AG04449 (cell line): ENCODE data around the gene TRIO.

Experiments
- CTCF ChIA-PET: fragments of 350-600 bp; formaldehyde crosslinking; extraction: SDS; loops from one replicate; lab custom pipeline; 2021; ENCODE audit warnings: antibody characterized with exemption; lab: Yijun Ruan, JAX
- POLR2A ChIA-PET: fragments of 400-600, 350-600 bp; formaldehyde crosslinking; extraction: SDS; loops from one replicate; lab custom pipeline; 2020; ENCODE audit warnings: antibody characterized with exemption, inconsistent platforms; lab: Yijun Ruan, JAX
- DNase-seq: peaks from one replicate; pipeline ENCODE4 v3.0.0-alpha.2; 2010; ENCODE audit warnings: low read depth, low spot score
- H3K4me3 ChIP-seq: 2 replicates; pipeline ENCODE4 v1.5.1; 2011; ENCODE audit warnings: low read depth, mild to moderate bottlenecking, control low read depth, low read length
- TF ChIP-seq, protein P1 (sequence below): IDR thresholded peaks from one replicate; pipeline ENCODE4 v1.5.1; 2011; ENCODE audit warnings: mild to moderate bottlenecking, moderate library complexity, low read length, control low read depth, inconsistent platforms; ENCODE audit not compliant: insufficient read depth; ENCODE audit errors: missing control alignments

TRIO gene

DNA sequence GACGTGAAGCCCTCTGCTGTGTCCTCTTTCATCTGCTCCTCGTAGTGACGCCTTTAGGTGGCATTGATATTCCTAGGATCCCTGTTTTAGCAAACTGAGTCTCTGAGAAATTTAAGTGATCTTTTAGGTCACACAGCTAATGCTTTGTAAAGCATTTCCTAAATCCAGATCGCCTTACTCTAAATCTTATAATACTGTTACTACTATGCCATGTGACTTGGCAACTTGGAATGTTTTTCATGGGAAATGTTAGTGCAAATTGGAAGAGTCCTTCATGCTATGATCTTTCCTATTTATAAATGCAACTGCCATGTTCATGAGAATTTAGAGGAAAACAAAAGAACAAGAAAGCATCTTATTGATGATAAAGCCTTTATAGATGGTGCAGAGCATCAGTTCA is 212.2 kb downstream of the TRIO start:
- CTCF ChIA-PET: interaction anchor here (0.7 to 4.8 kb wide), 5 partner anchors 9 to 294 kb away, joined by 3 to 25 read pairs (median 16); no protein-coding TSS in a partner anchor
- TF ChIP-seq, protein P1, sequence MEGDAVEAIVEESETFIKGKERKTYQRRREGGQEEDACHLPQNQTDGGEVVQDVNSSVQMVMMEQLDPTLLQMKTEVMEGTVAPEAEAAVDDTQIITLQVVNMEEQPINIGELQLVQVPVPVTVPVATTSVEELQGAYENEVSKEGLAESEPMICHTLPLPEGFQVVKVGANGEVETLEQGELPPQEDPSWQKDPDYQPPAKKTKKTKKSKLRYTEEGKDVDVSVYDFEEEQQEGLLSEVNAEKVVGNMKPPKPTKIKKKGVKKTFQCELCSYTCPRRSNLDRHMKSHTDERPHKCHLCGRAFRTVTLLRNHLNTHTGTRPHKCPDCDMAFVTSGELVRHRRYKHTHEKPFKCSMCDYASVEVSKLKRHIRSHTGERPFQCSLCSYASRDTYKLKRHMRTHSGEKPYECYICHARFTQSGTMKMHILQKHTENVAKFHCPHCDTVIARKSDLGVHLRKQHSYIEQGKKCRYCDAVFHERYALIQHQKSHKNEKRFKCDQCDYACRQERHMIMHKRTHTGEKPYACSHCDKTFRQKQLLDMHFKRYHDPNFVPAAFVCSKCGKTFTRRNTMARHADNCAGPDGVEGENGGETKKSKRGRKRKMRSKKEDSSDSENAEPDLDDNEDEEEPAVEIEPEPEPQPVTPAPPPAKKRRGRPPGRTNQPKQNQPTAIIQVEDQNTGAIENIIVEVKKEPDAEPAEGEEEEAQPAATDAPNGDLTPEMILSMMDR: no peak
- no peak for DNase-seq
- no peak overlapping the region for H3K4me3 ChIP-seq
- POLR2A ChIA-PET: no interaction called here

DNA sequence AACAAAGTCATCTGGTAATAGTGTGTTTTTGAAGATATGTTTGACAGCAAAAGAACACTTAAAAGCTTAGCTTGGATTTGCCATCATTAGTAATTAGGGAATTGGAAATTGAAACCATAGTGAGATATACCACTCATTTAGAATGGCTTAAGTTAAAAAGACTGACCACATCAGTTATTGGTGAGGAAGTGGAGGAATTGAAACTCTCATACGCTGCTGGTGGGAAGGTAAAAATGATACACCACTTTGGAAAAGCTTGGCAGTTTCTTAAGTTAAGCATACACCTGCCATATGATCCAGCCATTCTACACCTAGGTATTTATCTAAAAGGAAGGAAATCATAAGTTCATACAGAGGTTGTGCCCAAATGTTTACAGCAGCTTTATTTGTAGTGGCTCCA is 213.2 kb downstream of the TRIO start:
- DNase-seq: no peak
- POLR2A ChIA-PET: no interaction called here
- H3K4me3 ChIP-seq: no peak overlapping the region
- TF ChIP-seq, protein P1: no peak
- CTCF ChIA-PET: interaction anchor here (0.9 to 4.8 kb wide), 4 partner anchors 8 to 379 kb away, joined by 4 to 25 read pairs (median 15); no protein-coding TSS in a partner anchor

DNA sequence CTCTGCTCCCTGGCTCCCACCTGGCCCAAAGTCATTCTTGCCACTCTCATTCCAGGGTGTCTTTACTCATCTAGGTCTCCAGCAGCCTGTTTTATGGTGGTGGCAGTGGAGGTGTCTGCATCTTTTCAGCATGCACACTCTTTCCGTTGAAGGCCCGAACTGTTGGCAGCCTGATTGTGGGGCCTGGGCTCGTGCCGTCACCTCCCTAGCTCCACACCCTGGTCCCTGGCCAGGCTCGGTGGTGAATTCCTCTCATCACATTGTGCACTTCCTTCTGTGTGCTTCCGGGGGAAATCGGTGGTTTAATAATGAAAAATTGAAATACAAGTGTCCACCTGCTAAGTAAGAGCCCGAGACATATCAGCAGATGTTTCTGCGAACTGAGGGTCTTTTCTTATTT is 214.3 kb downstream of the TRIO start:
- CTCF ChIA-PET: interaction anchor here (1.2 to 4.8 kb wide), 4 partner anchors 10 to 370 kb away, joined by 3 to 25 read pairs (median 5); no protein-coding TSS in a partner anchor
- POLR2A ChIA-PET: no interaction called here
- no peak for DNase-seq
- TF ChIP-seq, protein P1: no peak
- no peak overlapping the region for H3K4me3 ChIP-seq

DNA sequence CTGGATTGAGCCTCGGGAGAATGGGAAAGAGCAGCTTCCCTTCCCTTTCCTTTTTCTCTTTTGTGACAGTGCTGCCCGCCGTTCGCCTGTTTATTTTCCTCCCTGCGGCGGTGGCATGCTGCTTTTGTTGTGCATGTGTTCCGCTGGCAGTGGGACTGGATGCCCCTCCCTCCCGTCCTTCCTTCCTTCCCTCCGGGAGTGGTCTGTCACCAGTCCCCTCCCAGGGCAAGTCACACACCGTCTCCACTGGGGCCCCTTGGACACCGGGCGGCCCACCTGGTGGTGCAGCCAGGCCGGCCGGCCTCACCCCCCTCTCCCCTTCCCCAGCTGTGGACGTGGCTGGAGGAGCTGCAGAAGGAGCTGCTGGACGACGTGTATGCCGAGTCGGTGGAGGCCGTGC is 214.7 kb downstream of the TRIO start:
- POLR2A ChIA-PET: no interaction called here
- TF ChIP-seq, protein P1: no peak
- DNase-seq: no peak
- CTCF ChIA-PET: interaction anchor here (1.2 to 4.8 kb wide), 4 partner anchors 10 to 370 kb away, joined by 3 to 25 read pairs (median 5); no protein-coding TSS in a partner anchor
- H3K4me3 ChIP-seq: no peak overlapping the region

DNA sequence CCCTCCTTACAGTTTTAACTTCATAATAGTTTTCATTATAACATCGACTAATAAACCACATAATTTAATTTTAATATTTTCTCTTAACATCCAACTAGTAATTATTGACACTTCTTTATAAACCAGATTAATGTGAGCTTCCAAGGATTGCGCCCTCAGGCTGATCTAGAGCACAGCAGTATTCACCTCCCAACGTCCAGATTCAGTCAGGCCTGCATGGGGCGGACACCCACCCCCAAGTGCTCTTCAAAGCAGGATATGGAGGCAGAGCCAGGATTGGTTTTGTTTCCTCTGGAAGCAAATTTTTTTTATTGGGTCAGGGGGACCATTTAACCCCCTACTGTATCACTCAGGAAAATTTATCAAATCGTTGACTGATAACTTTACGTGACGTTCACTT is 215.4 kb downstream of the TRIO start:
- TF ChIP-seq, protein P1: no peak
- no peak overlapping the region for H3K4me3 ChIP-seq
- no peak for DNase-seq
- ChIA-PET CTCF (interaction anchor here (1.0 to 1.5 kb wide), 2 partner anchors 9 to 290 kb away, joined by 3 to 5 read pairs; no protein-coding TSS in a partner anchor), POLR2A (no interaction called here)

DNA sequence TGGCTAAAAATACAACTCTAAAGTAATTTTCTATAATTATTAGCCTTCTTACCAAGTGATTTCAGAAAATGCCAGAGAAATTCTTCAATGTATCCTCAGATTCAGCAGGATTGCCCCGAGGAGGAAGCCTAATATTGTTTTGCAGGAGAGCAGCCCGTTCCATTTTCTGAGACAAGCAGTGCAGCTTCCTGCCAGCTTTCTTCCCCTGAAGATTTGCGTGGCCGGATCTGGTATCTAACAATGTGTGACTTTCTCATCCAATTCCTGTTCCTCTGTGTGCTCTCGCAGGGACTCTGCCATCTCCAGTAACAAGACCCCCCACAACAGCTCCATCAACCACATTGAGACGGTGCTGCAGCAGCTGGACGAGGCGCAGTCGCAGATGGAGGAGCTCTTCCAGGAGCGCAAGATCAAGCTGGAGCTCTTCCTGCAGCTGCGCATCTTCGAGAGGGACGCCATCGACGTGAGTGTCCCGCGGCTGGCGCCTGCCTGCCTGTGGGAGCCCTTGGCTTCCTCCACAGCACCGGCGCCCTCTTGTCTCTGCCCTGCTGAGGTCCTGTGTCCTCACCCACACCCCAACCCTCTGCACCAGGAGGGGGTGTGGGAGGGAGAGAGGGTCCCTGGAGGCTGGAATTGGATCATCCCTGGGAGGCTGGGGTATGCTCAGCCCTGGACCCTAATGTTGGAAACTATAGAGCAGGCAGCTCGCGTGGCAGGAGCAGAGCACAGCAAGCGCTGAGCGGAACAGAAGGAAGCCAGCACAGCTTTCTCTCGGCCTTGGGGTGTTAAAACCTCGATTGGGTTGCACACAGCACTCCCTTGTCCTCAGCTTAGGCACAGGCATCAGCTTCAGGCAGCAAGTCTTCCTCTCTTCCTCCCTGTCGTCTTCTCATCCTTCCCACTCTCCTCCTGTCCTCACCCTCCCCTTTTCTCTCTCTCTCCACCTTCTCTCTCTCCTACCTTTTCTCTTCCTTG is 216.2 kb downstream of the TRIO start:
- TF ChIP-seq, protein P1: no peak
- ChIA-PET POLR2A (no interaction called here), CTCF (interaction anchor here (1.0 kb wide), 1 partner anchor 289 kb away, joined by 5 read pairs; no protein-coding TSS in a partner anchor)
- DNase-seq: no peak
- no peak overlapping the region for H3K4me3 ChIP-seq
